ENCODE measurements around the gene RNF44.
"Not testable (repeated sequence)": the region's sequence is repeated elsewhere in the genome, so short reads cannot be mapped to it uniquely, and the experiment has no call there.

Gene RNF44

GRCh38 chr5:176517053-176517661 is 20.0 kb downstream of the RNF44 start:
- no peak for DNase-seq (ENCODE audit: low read depth)

GRCh38 chr5:176515396-176515795 is 21.8 kb downstream of the RNF44 start:
- DNase-seq (ENCODE audit: low read depth): no peak

GRCh38 chr5:176514244-176514950 is 22.8 kb downstream of the RNF44 start:
- no peak for DNase-seq (ENCODE audit: low read depth)

- no peak for DNase-seq (ENCODE audit: low read depth)
These were observed 23.4 kb downstream of the RNF44 start for GRCh38 chr5:176513788-176514187.

GRCh38 chr5:176508603-176509002 is 28.6 kb downstream of the RNF44 start:
- no peak for DNase-seq (ENCODE audit: low read depth)

- DNase-seq (ENCODE audit: low read depth): no peak
These were observed 29.3 kb downstream of the RNF44 start for GRCh38 chr5:176507911-176508310.

GRCh38 chr5:176503496-176503895 is 33.7 kb downstream of the RNF44 start:
- DNase-seq (ENCODE audit: low read depth): no peak

GRCh38 chr5:176501333-176501732 is 35.9 kb downstream of the RNF44 start:
- no peak for DNase-seq (ENCODE audit: low read depth)

- no peak for DNase-seq (ENCODE audit: low read depth)
These were observed 36.7 kb downstream of the RNF44 start for GRCh38 chr5:176500511-176500910.

GRCh38 chr5:176499273-176499672 is 37.9 kb downstream of the RNF44 start:
- no peak for DNase-seq (ENCODE audit: low read depth)

GRCh38 chr5:176497852-176498251 is 39.4 kb downstream of the RNF44 start:
- no peak for DNase-seq (ENCODE audit: low read depth)

- no peak for DNase-seq (ENCODE audit: low read depth)
These were observed 44.8 kb downstream of the RNF44 start for GRCh38 chr5:176492431-176492830.

- DNase-seq (ENCODE audit: low read depth): no peak
These were observed 45.3 kb downstream of the RNF44 start for GRCh38 chr5:176491901-176492300.

- DNase-seq (ENCODE audit: low read depth): no peak
These were observed 46.1 kb downstream of the RNF44 start for GRCh38 chr5:176491101-176491502.

GRCh38 chr5:176490301-176490700 is 46.9 kb downstream of the RNF44 start:
- DNase-seq (ENCODE audit: low read depth): no peak

GRCh38 chr5:176489077-176489476 is 48.1 kb downstream of the RNF44 start:
- DNase-seq (ENCODE audit: low read depth): no peak

- not testable (repeated sequence) for DNase-seq (ENCODE audit: low read depth)
These were observed 50.0 kb downstream of the RNF44 start for GRCh38 chr5:176487160-176487559.

GRCh38 chr5:176486189-176486757 is 50.9 kb downstream of the RNF44 start:
- DNase-seq (ENCODE audit: low read depth): no peak

GRCh38 chr5:176485176-176485575 is 52.0 kb downstream of the RNF44 start:
- no peak for DNase-seq (ENCODE audit: low read depth)

GRCh38 chr5:176481711-176482110 is 55.5 kb downstream of the RNF44 start:
- no peak for DNase-seq (ENCODE audit: low read depth)

Data from activated T-cell treated with anti-CD3 and anti-CD28 coated beads for 1 hour (primary cell).